GM21825 (cell line): ENCODE data around the gene LGALS3.

Experiments
- ATAC-seq: cut with Tn5 transposase; IDR thresholded peaks from one replicate; pipeline ENCODE4 v1.9.1; 2021; ENCODE audit warnings: mild to moderate bottlenecking, moderate library complexity; ENCODE audit not compliant: unreplicated experiment

LGALS3 gene

GRCh38 chr14:55114720-55115119 is 14.3 kb upstream of the LGALS3 start:
- ATAC-seq: no peak

- ATAC-seq: no peak
Measured at GRCh38 chr14:55115460-55115859, 13.6 kb upstream of the LGALS3 start.

GRCh38 chr14:55115861-55116245 is 13.2 kb upstream of the LGALS3 start:
- no peak for ATAC-seq

GRCh38 chr14:55116246-55117030 is 12.6 kb upstream of the LGALS3 start:
- no peak for ATAC-seq

- no peak for ATAC-seq
Measured at GRCh38 chr14:55117803-55118441, 11.1 kb upstream of the LGALS3 start.

GRCh38 chr14:55118761-55119160 is 10.3 kb upstream of the LGALS3 start:
- no peak for ATAC-seq

GRCh38 chr14:55120571-55121495 is 8.2 kb upstream of the LGALS3 start:
- ATAC-seq: no peak

- ATAC-seq: no peak
Measured at GRCh38 chr14:55121628-55122439, 7.2 kb upstream of the LGALS3 start.

GRCh38 chr14:55122440-55122986 is 6.5 kb upstream of the LGALS3 start:
- no peak for ATAC-seq

GRCh38 chr14:55123101-55123500 is 6.0 kb upstream of the LGALS3 start:
- no peak for ATAC-seq

- ATAC-seq: no peak
Measured at GRCh38 chr14:55123852-55124639, 5.0 kb upstream of the LGALS3 start.

GRCh38 chr14:55124774-55125386 is 4.2 kb upstream of the LGALS3 start:
- ATAC-seq: no peak

GRCh38 chr14:55125403-55125802 is 3.6 kb upstream of the LGALS3 start:
- ATAC-seq: no peak

GRCh38 chr14:55126034-55126433 is 3.0 kb upstream of the LGALS3 start:
- ATAC-seq: no peak

GRCh38 chr14:55126932-55127459 is 2.1 kb upstream of the LGALS3 start:
- no peak for ATAC-seq

GRCh38 chr14:55127460-55127951 is 1.5 kb upstream of the LGALS3 start:
- ATAC-seq: no peak

- no peak for ATAC-seq
Measured at GRCh38 chr14:55128386-55129085, 516 bp upstream of the LGALS3 start.
